WTC11 (cell line): ENCODE results near the gene MAPKAP1. TPM values are rescaled to one million over a fixed set of nuclear protein-coding genes. Genes with fewer than 3 reads are reported as not detected.

ENCODE experiments used
- ATAC-seq: fragments of 200-7000 bp; cut with Tn5 transposase; 2 replicates; pipeline ENCODE4 v1.10.0; 2021; ENCODE audit warnings: mild to moderate bottlenecking, moderate library complexity
- CTCF ChIA-PET: fragments of 300-600 bp; sonication (Branson Sonifier 250); formaldehyde crosslinking; loops from one replicate; lab custom pipeline; 2021; ENCODE audit warnings: antibody characterized with exemption; lab: Charles Lee
- POLR2A ChIA-PET: fragments of 350-600 bp; sonication (Branson Sonifier 250); formaldehyde crosslinking; loops from one replicate; lab custom pipeline; 2021; ENCODE audit warnings: antibody characterized with exemption; lab: Charles Lee
- DNase-seq: peaks from one replicate; pipeline ENCODE4 v3.0.0; 2021; ENCODE audit warnings: low spot score
- H3K27ac Mint-ChIP-seq: 2 replicates; pipeline ENCODE4 v1.8.0; 2021; ENCODE audit warnings: mixed read lengths
- H3K27me3 Mint-ChIP-seq: 2 replicates; pipeline ENCODE4 v1.8.0; 2021; ENCODE audit warnings: low read depth, mild to moderate bottlenecking, moderate library complexity, mixed read lengths
- H3K36me3 Mint-ChIP-seq: 2 replicates; pipeline ENCODE4 v1.8.0; 2021; ENCODE audit warnings: mixed read lengths
- H3K4me1 Mint-ChIP-seq: 2 replicates; pipeline ENCODE4 v1.8.0; 2022; ENCODE audit warnings: mixed read lengths
- H3K4me3 Mint-ChIP-seq: 2 replicates; pipeline ENCODE4 v1.8.0; 2021; ENCODE audit warnings: mild to moderate bottlenecking, moderate library complexity, mixed read lengths
- H3K9me3 Mint-ChIP-seq: 2 replicates; pipeline ENCODE4 v1.8.0; 2021; ENCODE audit warnings: mixed read lengths
- ATF2 ChIP-seq: sonication (generic); formaldehyde crosslinking; IDR thresholded peaks from 2 replicates; pipeline ENCODE4 v1.8.1; 2022; ENCODE audit warnings: low read depth, missing genetic modification reagents, borderline replicate concordance
- CREB1 ChIP-seq: sonication (generic); formaldehyde crosslinking; IDR thresholded peaks from 2 replicates; pipeline ENCODE4 v1.8.0; 2023; ENCODE audit warnings: mild to moderate bottlenecking, missing genetic modification reagents
- E2F1 ChIP-seq: sonication (generic); formaldehyde crosslinking; IDR thresholded peaks from 2 replicates; pipeline ENCODE4 v1.8.0; 2022; ENCODE audit warnings: mild to moderate bottlenecking, missing genetic modification reagents
- EMX1 ChIP-seq: fragments of 250-450 bp; sonication (Bioruptor Pico); IDR thresholded peaks from 2 replicates; pipeline ENCODE4 v1.8.0; 2021; ENCODE audit warnings: mild to moderate bottlenecking
- ESRRA ChIP-seq: sonication (generic); formaldehyde crosslinking; IDR thresholded peaks from 2 replicates; pipeline ENCODE4 v1.8.1; 2022; ENCODE audit warnings: mild to moderate bottlenecking, missing genetic modification reagents, borderline replicate concordance
- ETV6 ChIP-seq: sonication (generic); formaldehyde crosslinking; IDR thresholded peaks from 2 replicates; pipeline ENCODE4 v1.8.1; 2022; ENCODE audit warnings: mild to moderate bottlenecking, missing genetic modification reagents
- FOXP4 ChIP-seq: sonication (generic); formaldehyde crosslinking; IDR thresholded peaks from 2 replicates; pipeline ENCODE4 v1.8.0; 2022; ENCODE audit warnings: mild to moderate bottlenecking, missing genetic modification reagents
- GRHL2 ChIP-seq: fragments of 250-450 bp; sonication (Bioruptor Pico); IDR thresholded peaks from 2 replicates; pipeline ENCODE4 v1.8.0; 2022; ENCODE audit warnings: mild to moderate bottlenecking, moderate library complexity; ENCODE audit not compliant: insufficient replicate concordance, severe bottlenecking
- JAZF1 ChIP-seq: fragments of 250-450 bp; sonication (Bioruptor Pico); IDR thresholded peaks from 2 replicates; pipeline ENCODE4 v1.9.0; 2021; ENCODE audit warnings: moderate library complexity, mild to moderate bottlenecking, inconsistent platforms
- JUN ChIP-seq: sonication (generic); formaldehyde crosslinking; IDR thresholded peaks from 2 replicates; pipeline ENCODE4 v1.8.0; 2023; ENCODE audit warnings: mild to moderate bottlenecking, missing genetic modification reagents
- MXD4 ChIP-seq: fragments of 250-450 bp; sonication (Bioruptor Pico); IDR thresholded peaks from 2 replicates; pipeline ENCODE4 v1.8.0; 2021; ENCODE audit warnings: mild to moderate bottlenecking, moderate library complexity, borderline replicate concordance
- NFE2L1 ChIP-seq: sonication (generic); formaldehyde crosslinking; IDR thresholded peaks from 2 replicates; pipeline ENCODE4 v1.8.1; 2023; ENCODE audit warnings: missing genetic modification reagents
- NFYB ChIP-seq: sonication (generic); formaldehyde crosslinking; conservative IDR thresholded peaks from 2 replicates; pipeline ENCODE4 v1.8.0; 2022; ENCODE audit warnings: low read depth, missing genetic modification reagents
- NR2C2 ChIP-seq: sonication (generic); formaldehyde crosslinking; IDR thresholded peaks from 2 replicates; pipeline ENCODE4 v1.8.0; 2022; ENCODE audit warnings: mild to moderate bottlenecking, missing genetic modification reagents
- NR3C1 ChIP-seq: sonication (generic); formaldehyde crosslinking; conservative IDR thresholded peaks from 2 replicates; pipeline ENCODE4 v1.8.1; 2023; ENCODE audit warnings: low read depth, mild to moderate bottlenecking, missing genetic modification reagents
- TEAD1 ChIP-seq: sonication (generic); formaldehyde crosslinking; IDR thresholded peaks from 2 replicates; pipeline ENCODE4 v1.8.0; 2022; ENCODE audit warnings: mild to moderate bottlenecking, missing genetic modification reagents
- ZNF317 ChIP-seq: sonication (generic); formaldehyde crosslinking; IDR thresholded peaks from 2 replicates; pipeline ENCODE4 v1.8.1; 2023; ENCODE audit warnings: low read depth, mild to moderate bottlenecking, moderate library complexity, missing genetic modification reagents, borderline replicate concordance
- ZNF396 ChIP-seq: fragments of 250-450 bp; sonication (Bioruptor Pico); IDR thresholded peaks from 2 replicates; pipeline ENCODE4 v1.8.0; 2021; ENCODE audit warnings: mild to moderate bottlenecking, moderate library complexity, borderline replicate concordance
- total RNA-seq: library from RNA; stranded (reverse); gene quantifications from 3 replicates; pipeline ENCODE4 v1.2.3, GENCODE V29; 2021
- TF ChIP-seq, protein P1 (sequence below): sonication (generic); formaldehyde crosslinking; IDR thresholded peaks from 2 replicates; pipeline ENCODE4 v1.8.1; 2023; ENCODE audit warnings: mild to moderate bottlenecking, missing genetic modification reagents
- TF ChIP-seq, protein P2 (sequence below): sonication (generic); formaldehyde crosslinking; IDR thresholded peaks from 2 replicates; pipeline ENCODE4 v1.8.1; 2023; ENCODE audit warnings: mild to moderate bottlenecking, missing genetic modification reagents
- TF ChIP-seq, protein P3 (sequence below): sonication (generic); formaldehyde crosslinking; IDR thresholded peaks from 2 replicates; pipeline ENCODE4 v1.8.1; 2023; ENCODE audit warnings: mild to moderate bottlenecking, missing genetic modification reagents, moderate library complexity
- TF ChIP-seq, protein P4 (sequence below): sonication (generic); formaldehyde crosslinking; IDR thresholded peaks from 2 replicates; pipeline ENCODE4 v1.8.0; 2022; ENCODE audit warnings: mild to moderate bottlenecking, missing genetic modification reagents

Gene MAPKAP1
- total RNA-seq, 1 experiment from 2014 or later = 111 TPM

DNA sequence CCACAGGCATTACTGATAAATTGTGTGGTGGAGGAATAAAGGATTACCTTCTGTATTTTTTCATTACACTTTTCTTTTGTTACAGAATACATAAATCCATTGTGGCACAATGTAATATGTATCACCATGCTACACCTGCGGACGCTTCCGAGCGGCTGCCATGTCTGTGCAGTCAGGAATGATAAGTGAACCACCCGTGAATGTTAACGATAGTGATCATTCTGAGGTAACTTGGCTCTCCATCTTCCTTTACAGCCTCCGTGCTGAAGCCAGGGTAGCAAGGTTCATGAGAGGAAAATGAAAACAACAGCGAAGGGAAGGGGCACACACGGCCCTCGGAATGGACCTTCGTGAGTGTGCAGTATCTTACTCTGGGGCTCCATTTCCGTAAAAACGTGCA lies 161.2 kb downstream of the MAPKAP1 start:
- Mint-ChIP-seq H3K4me3 (no peak overlapping the region), H3K27ac (0 out of 2 replicates have a peak overlapping the region, but pooled peaks have one; percentile 51), H3K9me3 (no peaks in the 10 kb centered on the region), H3K36me3 (no peaks in the 10 kb centered on the region), H3K4me1 (peaks cover 7% of the 10 kb centered on the region; the same call in 1 of the 2 replicates), H3K27me3 (no peaks in the 10 kb centered on the region)
- ChIA-PET POLR2A (no interaction called here), CTCF (interaction anchor here (2.7 kb wide), 1 partner anchor 12 kb away, joined by 13 read pairs; no protein-coding TSS in a partner anchor)
- no peak for TF ChIP-seq ZNF317 (CRISPR knock-in tag)
- TF ChIP-seq E2F1 (CRISPR knock-in tag) = no peak
- no peak for TF ChIP-seq NFYB
- no peak for TF ChIP-seq JUN (CRISPR knock-in tag)
- TF ChIP-seq, protein P1, sequence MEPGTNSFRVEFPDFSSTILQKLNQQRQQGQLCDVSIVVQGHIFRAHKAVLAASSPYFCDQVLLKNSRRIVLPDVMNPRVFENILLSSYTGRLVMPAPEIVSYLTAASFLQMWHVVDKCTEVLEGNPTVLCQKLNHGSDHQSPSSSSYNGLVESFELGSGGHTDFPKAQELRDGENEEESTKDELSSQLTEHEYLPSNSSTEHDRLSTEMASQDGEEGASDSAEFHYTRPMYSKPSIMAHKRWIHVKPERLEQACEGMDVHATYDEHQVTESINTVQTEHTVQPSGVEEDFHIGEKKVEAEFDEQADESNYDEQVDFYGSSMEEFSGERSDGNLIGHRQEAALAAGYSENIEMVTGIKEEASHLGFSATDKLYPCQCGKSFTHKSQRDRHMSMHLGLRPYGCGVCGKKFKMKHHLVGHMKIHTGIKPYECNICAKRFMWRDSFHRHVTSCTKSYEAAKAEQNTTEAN (CRISPR knock-in tag) = no peak
- TF ChIP-seq, protein P2, sequence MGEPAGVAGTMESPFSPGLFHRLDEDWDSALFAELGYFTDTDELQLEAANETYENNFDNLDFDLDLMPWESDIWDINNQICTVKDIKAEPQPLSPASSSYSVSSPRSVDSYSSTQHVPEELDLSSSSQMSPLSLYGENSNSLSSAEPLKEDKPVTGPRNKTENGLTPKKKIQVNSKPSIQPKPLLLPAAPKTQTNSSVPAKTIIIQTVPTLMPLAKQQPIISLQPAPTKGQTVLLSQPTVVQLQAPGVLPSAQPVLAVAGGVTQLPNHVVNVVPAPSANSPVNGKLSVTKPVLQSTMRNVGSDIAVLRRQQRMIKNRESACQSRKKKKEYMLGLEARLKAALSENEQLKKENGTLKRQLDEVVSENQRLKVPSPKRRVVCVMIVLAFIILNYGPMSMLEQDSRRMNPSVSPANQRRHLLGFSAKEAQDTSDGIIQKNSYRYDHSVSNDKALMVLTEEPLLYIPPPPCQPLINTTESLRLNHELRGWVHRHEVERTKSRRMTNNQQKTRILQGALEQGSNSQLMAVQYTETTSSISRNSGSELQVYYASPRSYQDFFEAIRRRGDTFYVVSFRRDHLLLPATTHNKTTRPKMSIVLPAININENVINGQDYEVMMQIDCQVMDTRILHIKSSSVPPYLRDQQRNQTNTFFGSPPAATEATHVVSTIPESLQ (CRISPR knock-in tag) = no peak
- TF ChIP-seq CREB1 (CRISPR knock-in tag) = no peak
- no peak for TF ChIP-seq ESRRA (CRISPR knock-in tag)
- TF ChIP-seq TEAD1 (CRISPR knock-in tag) = no peak
- TF ChIP-seq NR3C1 (CRISPR knock-in tag) = no peak
- no peak for TF ChIP-seq GRHL2
- TF ChIP-seq ETV6 = no peak
- TF ChIP-seq, protein P3, sequence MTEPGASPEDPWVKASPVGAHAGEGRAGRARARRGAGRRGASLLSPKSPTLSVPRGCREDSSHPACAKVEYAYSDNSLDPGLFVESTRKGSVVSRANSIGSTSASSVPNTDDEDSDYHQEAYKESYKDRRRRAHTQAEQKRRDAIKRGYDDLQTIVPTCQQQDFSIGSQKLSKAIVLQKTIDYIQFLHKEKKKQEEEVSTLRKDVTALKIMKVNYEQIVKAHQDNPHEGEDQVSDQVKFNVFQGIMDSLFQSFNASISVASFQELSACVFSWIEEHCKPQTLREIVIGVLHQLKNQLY (CRISPR knock-in tag) = no peak
- no peak for TF ChIP-seq FOXP4 (CRISPR knock-in tag)
- TF ChIP-seq ZNF396 (CRISPR knock-in tag) = no peak
- TF ChIP-seq, protein P4, sequence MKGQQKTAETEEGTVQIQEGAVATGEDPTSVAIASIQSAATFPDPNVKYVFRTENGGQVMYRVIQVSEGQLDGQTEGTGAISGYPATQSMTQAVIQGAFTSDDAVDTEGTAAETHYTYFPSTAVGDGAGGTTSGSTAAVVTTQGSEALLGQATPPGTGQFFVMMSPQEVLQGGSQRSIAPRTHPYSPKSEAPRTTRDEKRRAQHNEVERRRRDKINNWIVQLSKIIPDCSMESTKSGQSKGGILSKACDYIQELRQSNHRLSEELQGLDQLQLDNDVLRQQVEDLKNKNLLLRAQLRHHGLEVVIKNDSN (CRISPR knock-in tag) = no peak
- DNase-seq = no peak
- no peak for ATAC-seq

DNA sequence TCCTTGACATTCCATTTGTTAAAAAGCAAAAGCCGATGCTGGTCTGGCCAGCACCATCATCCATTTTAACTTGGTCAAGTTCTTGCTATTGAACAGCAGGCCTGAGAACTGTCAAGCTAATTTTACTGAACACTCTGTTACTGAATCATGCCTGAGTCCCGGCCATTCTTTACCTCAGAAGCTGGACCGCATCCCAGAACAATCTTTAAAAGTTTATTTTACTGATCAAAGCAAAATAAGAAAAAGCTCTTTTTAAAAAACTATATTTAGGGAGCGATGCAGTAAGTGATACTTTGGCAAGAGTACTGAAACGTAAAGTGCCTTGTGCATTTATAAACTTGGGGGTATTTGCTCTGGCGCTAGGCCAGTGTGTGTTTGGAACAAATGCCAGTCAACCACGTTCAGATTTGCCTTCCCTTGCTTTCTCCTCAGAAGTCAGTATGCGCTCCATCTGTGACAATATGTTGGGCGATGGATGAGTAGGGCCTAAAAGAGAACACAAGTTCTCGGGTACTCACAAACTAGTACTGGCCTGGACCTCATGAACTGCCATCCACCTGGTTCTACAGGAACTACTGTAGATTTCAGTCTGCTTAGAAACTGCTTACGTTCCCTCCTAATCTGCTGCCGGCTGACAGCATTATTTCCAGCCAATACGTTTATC lies 161.9 kb downstream of the MAPKAP1 start:
- ATAC-seq (no peak), DNase-seq (no peak)
- POLR2A ChIA-PET = no interaction called here
- TF ChIP-seq JAZF1 (CRISPR knock-in tag) (no peak), ATF2 (CRISPR knock-in tag) (no peak), NFYB (no peak), EMX1 (CRISPR knock-in tag) (no peak), NR2C2 (CRISPR knock-in tag) (no peak), MXD4 (CRISPR knock-in tag) (no peak), NFE2L1 (CRISPR knock-in tag) (no peak)
- TF ChIP-seq, protein P1 (CRISPR knock-in tag) = no peak
- TF ChIP-seq, protein P3 (CRISPR knock-in tag) = no peak
- Mint-ChIP-seq H3K36me3 (no peaks in the 10 kb centered on the region), H3K4me1 (peaks cover 10% of the 10 kb centered on the region), H3K27me3 (no peaks in the 10 kb centered on the region), H3K9me3 (no peaks in the 10 kb centered on the region), H3K27ac (no peak overlapping the region), H3K4me3 (no peak overlapping the region)
- CTCF ChIA-PET = no interaction called here
